Neural cell (in vitro differentiated cells): ENCODE data around the gene NOL8. TPM values are rescaled to one million over a fixed set of nuclear protein-coding genes. Genes with fewer than 3 reads are reported as not detected.

Experiments used
- H2AFZ ChIP-seq: fragments of 200-600, 300-800 bp; sonication (generic), shearing (Covaris generic); 2 replicates; pipeline ENCODE4 v1.6.0; 2014; ENCODE audit warnings: low read depth, mild to moderate bottlenecking, antibody characterized with exemption, low read length, moderate library complexity
- H3F3A ChIP-seq: fragments of 200-600 bp; shearing (Covaris generic); 2 replicates; pipeline ENCODE4 v1.6.1; 2016; ENCODE audit warnings: mild to moderate bottlenecking, moderate library complexity, mixed read lengths, antibody characterized with exemption, low read length; ENCODE audit not compliant: insufficient read depth, poor library complexity, severe bottlenecking
- H3K27ac ChIP-seq: fragments of 200-600, 300-800 bp; sonication (generic), shearing (Covaris generic); 2 replicates; pipeline ENCODE4 v1.5.1; 2014; ENCODE audit warnings: mild to moderate bottlenecking, low read length, moderate library complexity
- H3K27me3 ChIP-seq: fragments of 300-800, 200-600 bp; sonication (generic), shearing (Covaris generic); 2 replicates; pipeline ENCODE4 v1.6.0; 2014; ENCODE audit warnings: mild to moderate bottlenecking, low read depth, low read length, moderate library complexity; ENCODE audit not compliant: insufficient read depth
- H3K36me3 ChIP-seq: fragments of 300-800, 200-600 bp; sonication (generic), shearing (Covaris generic); 2 replicates; pipeline ENCODE4 v1.5.1; 2014; ENCODE audit warnings: mild to moderate bottlenecking, antibody characterized with exemption, low read length, moderate library complexity; ENCODE audit not compliant: insufficient read depth
- H3K4me2 ChIP-seq: fragments of 300-800, 200-600 bp; sonication (generic), shearing (Covaris generic); 2 replicates; pipeline ENCODE4 v1.6.0; 2014; ENCODE audit warnings: mild to moderate bottlenecking, low read length
- H3K4me3 ChIP-seq: fragments of 300-800, 200-600 bp; sonication (generic), shearing (Covaris generic); 2 replicates; pipeline ENCODE4 v1.5.1; 2014; ENCODE audit warnings: mild to moderate bottlenecking, low read length, moderate library complexity
- H3K79me2 ChIP-seq: fragments of 200-600 bp; shearing (Covaris generic); replicated peaks from 2 replicates; pipeline ENCODE4 v1.6.0; 2014; ENCODE audit warnings: mild to moderate bottlenecking, low read length, moderate library complexity; ENCODE audit not compliant: insufficient read depth
- H3K9ac ChIP-seq: fragments of 300-800, 200-600 bp; sonication (generic), shearing (Covaris generic); 2 replicates; pipeline ENCODE4 v1.6.1; 2016; ENCODE audit warnings: mild to moderate bottlenecking, low read length, mixed read lengths
- H3K9me2 ChIP-seq: fragments of 200-600 bp; shearing (Covaris generic); 2 replicates; pipeline ENCODE4 v1.6.1; 2016; ENCODE audit warnings: mild to moderate bottlenecking, low read length, mixed read lengths; ENCODE audit not compliant: insufficient read depth
- H3K9me3 ChIP-seq: fragments of 200-600, 300-800 bp; sonication (generic), shearing (Covaris generic); 2 replicates; pipeline ENCODE4 v1.6.1; 2016; ENCODE audit warnings: mild to moderate bottlenecking, mixed run types, low read length, moderate library complexity, mixed read lengths
- H4K20me1 ChIP-seq: fragments of 200-600 bp; shearing (Covaris generic); 2 replicates; pipeline ENCODE4 v1.6.1; 2016; ENCODE audit warnings: mild to moderate bottlenecking, mixed run types; ENCODE audit not compliant: insufficient read depth
- EP300 ChIP-seq: fragments of 450-650 bp; conservative IDR thresholded peaks from 2 replicates; pipeline ENCODE4 v1.6.1; 2014; ENCODE audit warnings: antibody characterized with exemption, mild to moderate bottlenecking, moderate library complexity; ENCODE audit not compliant: poor library complexity, severe bottlenecking
- EZH2 ChIP-seq: fragments of 200-600, 300-800 bp; shearing (Covaris generic), sonication (generic); IDR thresholded peaks from 2 replicates; pipeline ENCODE4 v1.6.1; 2014; ENCODE audit warnings: antibody characterized with exemption, low read length, borderline replicate concordance, mild to moderate bottlenecking; ENCODE audit not compliant: insufficient read depth, poor library complexity, severe bottlenecking
- MXI1 ChIP-seq: fragments of 450-650 bp; conservative IDR thresholded peaks from 2 replicates; pipeline ENCODE4 v1.6.1; 2014; ENCODE audit warnings: antibody characterized with exemption, mild to moderate bottlenecking; ENCODE audit not compliant: poor library complexity, severe bottlenecking
- POLR2AphosphoS5 ChIP-seq: IDR thresholded peaks from 2 replicates; pipeline ENCODE4 v1.6.1; 2012
- RAD21 ChIP-seq: fragments of 450-650 bp; conservative IDR thresholded peaks from 2 replicates; pipeline ENCODE4 v1.6.1; 2014; ENCODE audit warnings: antibody characterized with exemption, mild to moderate bottlenecking, moderate library complexity
- REST ChIP-seq: IDR thresholded peaks from 2 replicates; pipeline ENCODE4 v1.6.1; 2012; ENCODE audit warnings: borderline replicate concordance
- SMC3 ChIP-seq: fragments of 450-650 bp; conservative IDR thresholded peaks from 2 replicates; pipeline ENCODE4 v1.6.1; 2014; ENCODE audit warnings: antibody characterized with exemption, mild to moderate bottlenecking, moderate library complexity; ENCODE audit not compliant: poor library complexity
- TAF1 ChIP-seq: IDR thresholded peaks from 2 replicates; pipeline ENCODE4 v1.6.1; 2012; ENCODE audit warnings: low read depth
- polyA plus RNA-seq: library from polyadenylated mRNA; depleted of rRNA; stranded (reverse); fragments of >200 nt; gene quantifications from 2 replicates; pipeline ENCODE4 v1.2.3, GENCODE V29; 2014
- TF ChIP-seq, protein P1 (sequence below): fragments of 450-650 bp; IDR thresholded peaks from 2 replicates; pipeline ENCODE4 v1.5.1; 2014; ENCODE audit warnings: antibody characterized with exemption, mild to moderate bottlenecking, moderate library complexity; ENCODE audit not compliant: poor library complexity, severe bottlenecking

NOL8 gene
- polyA plus RNA-seq, 1 donor from 2014 or later, result 25.3 TPM

GRCh38 chr9:92278110-92278509 is 47.0 kb downstream of the NOL8 start:
- H3K27me3 ChIP-seq, result no peaks in the 10 kb centered on the region
- H3K4me3 ChIP-seq, result no peak overlapping the region
- no peaks in the 10 kb centered on the region for H3F3A ChIP-seq
- no peaks in the 10 kb centered on the region for H3K9me2 ChIP-seq
- no peak overlapping the region for H3K9ac ChIP-seq
- no peaks in the 10 kb centered on the region for H3K9me3 ChIP-seq
- no peak overlapping the region for H3K4me2 ChIP-seq
- TF ChIP-seq SMC3 (no peak), MXI1 (no peak), TAF1 (no peak), EP300 (no peak), POLR2AphosphoS5 (no peak), REST (no peak), RAD21 (no peak), EZH2 (no peak)
- TF ChIP-seq, protein P1, sequence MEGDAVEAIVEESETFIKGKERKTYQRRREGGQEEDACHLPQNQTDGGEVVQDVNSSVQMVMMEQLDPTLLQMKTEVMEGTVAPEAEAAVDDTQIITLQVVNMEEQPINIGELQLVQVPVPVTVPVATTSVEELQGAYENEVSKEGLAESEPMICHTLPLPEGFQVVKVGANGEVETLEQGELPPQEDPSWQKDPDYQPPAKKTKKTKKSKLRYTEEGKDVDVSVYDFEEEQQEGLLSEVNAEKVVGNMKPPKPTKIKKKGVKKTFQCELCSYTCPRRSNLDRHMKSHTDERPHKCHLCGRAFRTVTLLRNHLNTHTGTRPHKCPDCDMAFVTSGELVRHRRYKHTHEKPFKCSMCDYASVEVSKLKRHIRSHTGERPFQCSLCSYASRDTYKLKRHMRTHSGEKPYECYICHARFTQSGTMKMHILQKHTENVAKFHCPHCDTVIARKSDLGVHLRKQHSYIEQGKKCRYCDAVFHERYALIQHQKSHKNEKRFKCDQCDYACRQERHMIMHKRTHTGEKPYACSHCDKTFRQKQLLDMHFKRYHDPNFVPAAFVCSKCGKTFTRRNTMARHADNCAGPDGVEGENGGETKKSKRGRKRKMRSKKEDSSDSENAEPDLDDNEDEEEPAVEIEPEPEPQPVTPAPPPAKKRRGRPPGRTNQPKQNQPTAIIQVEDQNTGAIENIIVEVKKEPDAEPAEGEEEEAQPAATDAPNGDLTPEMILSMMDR, result no peak
- no peaks in the 10 kb centered on the region for H4K20me1 ChIP-seq
- no peak overlapping the region for H3K27ac ChIP-seq
- peaks cover 7% of the 10 kb centered on the region for H3K36me3 ChIP-seq
- no peak overlapping the region for H2AFZ ChIP-seq
- H3K79me2 ChIP-seq, result no peaks in the 10 kb centered on the region

- Histone ChIP-seq H3K9me3 (no peaks in the 10 kb centered on the region), H3K4me3 (no peak overlapping the region), H3K4me2 (no peak overlapping the region), H3K79me2 (no peaks in the 10 kb centered on the region), H3K9ac (no peak overlapping the region), H3K9me2 (no peaks in the 10 kb centered on the region), H3K27me3 (no peaks in the 10 kb centered on the region), H3K36me3 (peaks cover 7% of the 10 kb centered on the region), H3F3A (no peaks in the 10 kb centered on the region), H4K20me1 (no peaks in the 10 kb centered on the region), H3K27ac (no peak overlapping the region), H2AFZ (no peak overlapping the region)
- no peak for TF ChIP-seq MXI1
- no peak for TF ChIP-seq REST
- no peak for TF ChIP-seq POLR2AphosphoS5
- TF ChIP-seq, protein P1, result no peak
- no peak for TF ChIP-seq EP300
- no peak for TF ChIP-seq RAD21
- TF ChIP-seq SMC3, result no peak
- no peak for TF ChIP-seq EZH2
- no peak for TF ChIP-seq TAF1
These were observed 48.7 kb downstream of the NOL8 start for GRCh38 chr9:92276331-92277032.
